GM12878 (cell line): Measurements from ENCODE around the gene NUDT22. TPM values are rescaled to one million over a fixed set of nuclear protein-coding genes. Genes with fewer than 3 reads are reported as not detected.
A peak's percentile ranks its signal among the peaks of the same experiment; 100 is the strongest.

ENCODE experiments used
- ATAC-seq: fragments of 200-7000 bp; cut with Tn5 transposase; 3 replicates; pipeline ENCODE4 v1.9.1; 2020; ENCODE audit warnings: mild to moderate bottlenecking, moderate library complexity
- BruUV-seq: library from RNA; stranded (reverse); fragments of 400-500 nt; replicated peaks from 2 replicates; lab custom pipeline; 2021; lab: Mats Ljungman, UMichigan
- CTCF ChIA-PET: fragments of 300-600 bp; sonication (Branson Sonifier 250); formaldehyde crosslinking; extraction: SDS; loops from one replicate; lab custom pipeline; 2021; ENCODE audit warnings: inconsistent platforms; lab: Yijun Ruan, JAX
- POLR2A ChIA-PET: fragments of 350-600 bp; formaldehyde crosslinking; extraction: SDS; loops from one replicate; lab custom pipeline; 2021; ENCODE audit warnings: inconsistent platforms; lab: Charles Lee
- RAD21 ChIA-PET: fragments of 300-600 bp; sonication (Branson Sonifier 250); formaldehyde crosslinking; loops from one replicate; lab custom pipeline; 2023; ENCODE audit warnings: antibody characterized with exemption; ENCODE audit not compliant: unreplicated experiment; lab: Charles Lee
- SMC1A ChIA-PET: fragments of 300-600 bp; sonication (Branson Sonifier 250); formaldehyde crosslinking; loops from one replicate; lab custom pipeline; 2023; ENCODE audit not compliant: unreplicated experiment, uncharacterized antibody; lab: Charles Lee
- DNase-seq: peaks from one replicate; pipeline ENCODE4 v3.0.0-alpha.2; 2011; ENCODE audit warnings: low read depth, low spot score
- FAIRE-seq: peaks from 3 replicates; lab custom pipeline; 2011; peaks lifted over from hg19 to GRCh38; lab: Jason Lieb, UNC
- H2AFZ ChIP-seq: 2 replicates; pipeline ENCODE4 v1.6.0; 2011; ENCODE audit warnings: low read depth, low read length, control low read depth; ENCODE audit not compliant: control insufficient read depth
- H3K27ac ChIP-seq: 2 replicates; pipeline ENCODE4 v1.5.1; 2011; ENCODE audit warnings: control low read depth; ENCODE audit not compliant: control insufficient read depth, insufficient read depth
- H3K27me3 ChIP-seq, 2 experiments: replicated peaks in 1 of 2; 2 replicates each; pipeline versions ENCODE4 v1.6.0 to v1.6.1; 2011; ENCODE audit warnings: low read length in 1 of 2; ENCODE audit not compliant: control insufficient read depth in 2 of 2, insufficient read depth in 2 of 2
- H3K36me3 ChIP-seq, 2 experiments: 2 replicates each; pipeline ENCODE4 v1.5.1; 2011; ENCODE audit warnings: low read length in 1 of 2; ENCODE audit not compliant: control insufficient read depth in 2 of 2, insufficient read depth in 2 of 2
- H3K4me1 ChIP-seq: 2 replicates; pipeline ENCODE4 v1.6.1; 2011; ENCODE audit warnings: mild to moderate bottlenecking, low read length, moderate library complexity, mixed read lengths; ENCODE audit not compliant: control insufficient read depth, insufficient read depth
- H3K4me2 ChIP-seq: 2 replicates; pipeline ENCODE4 v1.6.0; 2011; ENCODE audit warnings: control low read depth; ENCODE audit not compliant: control insufficient read depth, insufficient read depth
- H3K4me3 ChIP-seq: fragments of 200-600 bp; sonication (generic); 2 replicates; pipeline ENCODE4 v1.5.1; 2016
- H3K79me2 ChIP-seq: 2 replicates; pipeline ENCODE4 v1.6.0; 2011; ENCODE audit warnings: low read length; ENCODE audit not compliant: control insufficient read depth, insufficient read depth
- H3K9ac ChIP-seq: 2 replicates; pipeline ENCODE4 v1.8.0; 2011; ENCODE audit warnings: low read length, control low read depth, mixed read lengths; ENCODE audit not compliant: control insufficient read depth, insufficient read depth
- H3K9me3 ChIP-seq: replicated peaks from 3 replicates; pipeline ENCODE4 v1.5.1; 2011; ENCODE audit warnings: mild to moderate bottlenecking, low read length; ENCODE audit not compliant: control insufficient read depth, insufficient read depth
- H4K20me1 ChIP-seq: 2 replicates; pipeline ENCODE4 v1.6.0; 2011; ENCODE audit not compliant: control insufficient read depth, insufficient read depth
- EGR1 ChIP-seq, 2 experiments: IDR thresholded peaks; 1 replicate in 1 of 2; 2 replicates in 1 of 2; pipeline ENCODE4 v1.6.1; 2011 to 2012; ENCODE audit warnings: low read depth in 2 of 2, low read length in 2 of 2, borderline replicate concordance in 1 of 2, mild to moderate bottlenecking in 1 of 2, moderate library complexity in 1 of 2
- EZH2 ChIP-seq: IDR thresholded peaks from 2 replicates; pipeline ENCODE4 v1.6.1; 2012; ENCODE audit warnings: low read depth, mild to moderate bottlenecking, control low read depth, inconsistent platforms, low read length, borderline replicate concordance; ENCODE audit not compliant: control insufficient read depth
- JUND ChIP-seq: IDR thresholded peaks from 2 replicates; pipeline ENCODE4 v1.6.1; 2012; ENCODE audit warnings: low read depth, mild to moderate bottlenecking, low read length, improper control_type of control experiment, moderate library complexity
- MLLT1 ChIP-seq: fragments of 450-650 bp; IDR thresholded peaks from 2 replicates; pipeline ENCODE4 v1.6.1; 2016; ENCODE audit warnings: mild to moderate bottlenecking
- POLR2A ChIP-seq: IDR thresholded peaks from 2 replicates; pipeline ENCODE4 v1.6.1; 2011; ENCODE audit warnings: low read depth, mild to moderate bottlenecking, low read length
- SMAD5 ChIP-seq: IDR thresholded peaks from 2 replicates; pipeline ENCODE4 v1.6.1; 2016; ENCODE audit warnings: antibody characterized with exemption, low read depth
- SUPT20H ChIP-seq: IDR thresholded peaks from 2 replicates; pipeline ENCODE4 v1.6.1; 2011; ENCODE audit warnings: low read depth, mild to moderate bottlenecking, low read length, moderate library complexity, borderline replicate concordance; ENCODE audit not compliant: control insufficient read depth
- WRNIP1 ChIP-seq: IDR thresholded peaks from 2 replicates; pipeline ENCODE4 v1.6.1; 2011; ENCODE audit warnings: low read depth, low read length, improper control_type of control experiment, borderline replicate concordance
- YBX1 ChIP-seq: fragments of 450-650 bp; IDR thresholded peaks from 2 replicates; pipeline ENCODE4 v1.6.1; 2016; ENCODE audit warnings: antibody characterized with exemption
- ZBTB33 ChIP-seq: fragments of 450-650 bp; IDR thresholded peaks from 2 replicates; pipeline ENCODE4 v1.6.1; 2017; ENCODE audit warnings: mild to moderate bottlenecking
- WGBS: methylation state at CpG from one replicate; pipeline ENCODE4 v1.1.6; 2016; ENCODE audit warnings: low lambda C conversion rate; ENCODE audit not compliant: insufficient replicate concordance, insufficient coverage; ENCODE audit errors: missing lambda C conversion rate; 5-methylcytosine and 5-hydroxymethylcytosine counted together
- in situ Hi-C: fragments of 300-500 bp; cut with MboI; formaldehyde crosslinking; loops from 9 replicates; pipeline ENCODE4 v1.14.3; 2018; ENCODE audit warnings: mixed read lengths
- intact Hi-C: fragments of 100-400 bp; cut with micrococcal nuclease; formaldehyde crosslinking; loops from one replicate; pipeline ENCODE4 v1.14.2; 2022; ENCODE audit not compliant: unreplicated experiment
- polyA plus RNA-seq, 11 experiments: library from polyadenylated mRNA; depleted of rRNA in 4 of 11; unstranded in 6 of 11; stranded (reverse) in 5 of 11; fragments of >200 nt; fragmentation: Nextera tagmentation in 4 of 11; fragmentation: Illumina TruSeq in 1 of 11; extraction: Ambion mirVana in 4 of 11; extraction: Trizol in 1 of 11; gene quantifications; 1 replicate in 1 of 11; 2 replicates in 10 of 11; pipeline versions ENCODE4 v1.2.1 to v1.2.3, GENCODE V29; 2011 to 2016; ENCODE audit warnings: inconsistent platforms in 2 of 11, missing spikeins in 2 of 11, low read depth in 1 of 11
- total RNA-seq, 4 experiments: library from RNA; depleted of rRNA in 3 of 4; stranded (reverse); fragments of >200 nt in 3 of 4; fragmentation: Illumina TruSeq in 1 of 4; extraction: Trizol in 1 of 4; gene quantifications; 2 replicates each; pipeline versions ENCODE4 v1.2.1 to v1.2.3, GENCODE V29; 2013 to 2021

The NUDT22 gene
- total and polyA plus RNA-seq, 10 of the 15 experiments (the other 5 are each of a cell fraction or from before 2014, with no cell fraction given): 6.7 to 115 (median 64.7) TPM

DNA sequence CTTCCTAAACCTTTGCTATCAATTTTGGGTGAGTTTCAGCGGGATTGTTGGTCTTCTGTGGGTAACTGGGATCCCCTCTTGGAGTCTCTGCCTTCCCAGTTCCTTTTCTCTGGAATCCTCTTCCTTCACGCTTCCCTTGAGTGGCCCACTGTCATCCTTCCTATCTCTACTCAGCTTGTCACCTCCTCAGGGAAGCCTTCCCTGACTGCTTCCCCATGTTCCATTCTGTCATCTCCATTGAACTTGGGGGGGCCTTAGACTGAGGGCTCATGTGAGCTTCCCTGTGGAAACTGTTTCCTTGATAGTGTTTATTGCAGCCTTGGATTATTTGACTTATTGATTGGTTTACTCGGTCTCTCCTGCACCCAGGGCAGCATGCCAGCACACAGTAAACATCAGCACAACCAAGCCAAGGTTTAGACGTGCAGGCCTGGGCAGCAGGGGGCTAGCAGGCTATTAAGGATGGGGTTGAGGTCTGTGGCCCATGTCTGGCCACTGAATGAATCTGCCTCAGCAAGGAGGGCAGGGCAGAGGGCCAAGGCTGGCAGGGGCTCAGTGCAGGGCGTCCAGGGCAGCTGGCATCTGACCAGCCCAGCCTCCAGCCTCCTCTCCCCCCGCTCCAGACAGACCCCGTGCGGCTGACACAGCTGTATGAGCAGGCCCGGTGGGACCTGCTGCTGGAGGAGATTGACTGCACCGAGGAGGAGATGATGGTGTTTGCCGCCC lies 7.3 kb upstream of the NUDT22 start (continued):
- TF ChIP-seq ZBTB33: no peak

DNA sequence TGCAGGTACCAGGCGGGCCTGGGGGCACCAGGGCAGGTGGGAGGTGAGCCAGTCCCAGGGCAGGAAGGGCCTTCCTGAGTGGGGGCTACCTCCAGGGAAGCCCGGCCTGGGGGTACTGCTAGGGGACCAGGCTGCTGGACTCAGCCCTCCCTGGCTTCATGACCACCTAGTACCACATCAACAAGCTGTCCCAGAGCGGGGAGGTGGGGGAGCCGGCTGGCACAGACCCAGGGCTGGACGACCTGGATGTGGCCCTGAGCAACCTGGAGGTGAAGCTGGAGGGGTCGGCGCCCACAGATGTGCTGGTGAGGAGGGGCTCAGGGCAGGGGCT lies 6.8 kb upstream of the NUDT22 start:
- H3K4me1 ChIP-seq: no peaks in the 10 kb centered on the region; the same call in 1 of the 2 replicates
- RAD21 ChIA-PET: no interaction called here
- no peak overlapping the region for H3K4me2 ChIP-seq
- H3K9me3 ChIP-seq: no peaks in the 10 kb centered on the region
- no peak for DNase-seq
- no peaks in the 10 kb centered on the region for H3K27me3 ChIP-seq
- CTCF ChIA-PET: interaction anchor here (4.2 kb wide), 1 partner anchor 14 kb away, joined by 14 read pairs; the partner anchor contains the start of gene FERMT3
- in situ Hi-C loops (no loop called here), intact Hi-C loops (no loop called here)
- no peaks in the 10 kb centered on the region for H4K20me1 ChIP-seq
- H3K36me3 ChIP-seq: peaks cover 25 to 30% of the 10 kb centered on the region in 2 experiments
- WGBS: 84% methylated on average over 7 of the region's 7 CpGs
- TF ChIP-seq EGR1 (IDR thresholded peaks at IDR 0.05; ENCODE audit: borderline replicate concordance in 1 of 2, low read depth in 2 of 2, low read length in 2 of 2) (no peak), JUND (no peak), SMAD5 (no peak), WRNIP1 (no peak), EZH2 (no peak), POLR2A (peak; percentile 48; the same call in 1 of the 2 replicates), SUPT20H (no peak), YBX1 (no peak), MLLT1 (no peak)
- no TSS peak for BruUV-seq
- SMC1A ChIA-PET: no interaction called here
- ATAC-seq: no peak
- no peak overlapping the region for H2AFZ ChIP-seq
- H3K79me2 ChIP-seq: peaks cover 1% of the 10 kb centered on the region; the same call in 1 of the 2 replicates
- no peak overlapping the region for H3K4me3 ChIP-seq
- no peak for FAIRE-seq
- H3K9ac ChIP-seq: no peak overlapping the region
- POLR2A ChIA-PET: interaction anchor here (1.0 to 2.6 kb wide), 2 partner anchors 9 to 13 kb away, joined by 3 to 11 read pairs; partner anchors contain the start of gene FERMT3
- no peak overlapping the region for H3K27ac ChIP-seq
